B cell (primary cell): ENCODE results near the gene PGM5.

ENCODE experiments used
- CTCF ChIP-seq: fragments of 200-600 bp; IDR thresholded peaks from one replicate; pipeline ENCODE4 v1.8.0; 2022; ENCODE audit warnings: antibody characterized with exemption, mild to moderate bottlenecking
- EZH2 ChIP-seq: IDR thresholded peaks from 2 replicates; pipeline ENCODE4 v1.6.1; 2012; ENCODE audit warnings: borderline replicate concordance, low read depth, mild to moderate bottlenecking, moderate library complexity, low read length; ENCODE audit not compliant: insufficient read depth, poor library complexity, severe bottlenecking

- TF ChIP-seq CTCF: no peak
- TF ChIP-seq EZH2: no peak
These were observed 206.1 kb downstream of the PGM5 start for GRCh38 chr9:68562461-68562860.
